ENCODE measurements around the gene SKOR2. TPM values are rescaled to one million over a fixed set of nuclear protein-coding genes. Genes with fewer than 3 reads are reported as not detected.

SKOR2 gene
- total and polyA plus RNA-seq, 2 of the 13 experiments (the other 11 are each of a cell fraction or from before 2014, with no cell fraction given): not detected

DNA sequence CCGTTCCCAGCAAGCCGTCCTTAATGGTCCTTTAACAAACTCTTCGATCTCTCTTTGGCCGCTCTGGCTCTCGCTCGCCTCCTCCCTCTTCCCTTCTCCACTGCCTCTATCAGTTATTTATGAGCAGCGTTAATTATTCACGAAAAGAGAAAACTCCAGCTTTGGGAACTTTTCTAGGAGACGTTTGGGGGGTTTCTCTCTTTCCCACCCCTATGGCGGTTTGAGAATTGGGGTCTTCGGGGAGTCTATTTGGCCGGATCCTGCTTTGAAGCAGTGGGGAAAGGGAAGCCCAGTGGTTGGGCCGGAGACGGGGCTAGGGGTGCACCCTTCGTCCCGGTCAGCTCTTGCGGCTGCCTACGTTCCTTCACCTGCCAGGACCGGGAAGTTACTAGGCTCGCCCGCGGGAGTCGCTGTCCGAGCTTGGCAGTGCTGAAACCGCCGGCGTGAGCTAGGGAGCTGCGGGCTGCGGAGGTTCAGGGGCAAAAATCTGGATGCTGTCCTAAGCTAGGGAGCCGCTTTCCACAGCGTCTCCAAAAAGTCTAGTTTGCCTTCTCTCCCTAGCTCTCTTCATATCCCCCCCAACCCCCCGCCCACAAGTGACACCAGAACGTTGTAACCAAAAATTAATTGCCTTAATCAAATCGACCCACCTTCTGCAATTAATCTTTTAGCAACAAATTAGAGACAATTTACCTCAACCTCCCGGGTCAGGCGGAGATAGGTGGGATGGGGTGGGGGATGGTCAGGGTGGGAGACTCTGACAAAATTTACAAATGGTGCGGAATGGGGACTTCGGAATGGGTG is 8.9 kb upstream of the SKOR2 start (continued):
- TF ChIP-seq, protein P1, sequence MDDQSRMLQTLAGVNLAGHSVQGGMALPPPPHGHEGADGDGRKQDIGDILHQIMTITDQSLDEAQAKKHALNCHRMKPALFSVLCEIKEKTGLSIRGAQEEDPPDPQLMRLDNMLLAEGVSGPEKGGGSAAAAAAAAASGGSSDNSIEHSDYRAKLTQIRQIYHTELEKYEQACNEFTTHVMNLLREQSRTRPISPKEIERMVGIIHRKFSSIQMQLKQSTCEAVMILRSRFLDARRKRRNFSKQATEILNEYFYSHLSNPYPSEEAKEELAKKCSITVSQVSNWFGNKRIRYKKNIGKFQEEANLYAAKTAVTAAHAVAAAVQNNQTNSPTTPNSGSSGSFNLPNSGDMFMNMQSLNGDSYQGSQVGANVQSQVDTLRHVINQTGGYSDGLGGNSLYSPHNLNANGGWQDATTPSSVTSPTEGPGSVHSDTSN (CRISPR knock-in tag; IDR thresholded peaks at IDR 0.05; ENCODE audit: borderline replicate concordance): 0 out of 2 replicates have a peak, but pooled peaks have one; percentile 53
- TF ChIP-seq RBM39 (IDR thresholded peaks at IDR 0.05; ENCODE audit: low read depth, low read length, poor library complexity, severe bottlenecking) (no peak), EP300 (IDR thresholded peaks at IDR 0.05; ENCODE audit: low read depth in 2 of 2, low read length in 2 of 2) (no peak), EP300 (CRISPR knock-in tag; IDR thresholded peaks at IDR 0.05; ENCODE audit: borderline replicate concordance) (no peak), ZNF614 (CRISPR knock-in tag; IDR thresholded peaks at IDR 0.05; ENCODE audit: borderline replicate concordance) (no peak), ZSCAN9 (CRISPR knock-in tag; IDR thresholded peaks at IDR 0.05; ENCODE audit: borderline replicate concordance) (peak; percentile 71; the same call in 1 of the 2 replicates), TBX2 (CRISPR knock-in tag; IDR thresholded peaks at IDR 0.05; ENCODE audit: borderline replicate concordance) (no peak), ZNF224 (CRISPR knock-in tag; IDR thresholded peaks at IDR 0.05) (no peak), SOX5 (CRISPR knock-in tag; IDR thresholded peaks at IDR 0.05; ENCODE audit: borderline replicate concordance) (no peak), JDP2 (CRISPR knock-in tag; IDR thresholded peaks at IDR 0.05; ENCODE audit: borderline replicate concordance) (no peak; the same call in 1 of the 2 replicates), KDM1A (CRISPR knock-in tag; IDR thresholded peaks at IDR 0.05) (no peak), SRY (CRISPR knock-in tag; IDR thresholded peaks at IDR 0.05) (0 out of 2 replicates have a peak, but pooled peaks have one; percentile 28)
- TF ChIP-seq, protein P2, sequence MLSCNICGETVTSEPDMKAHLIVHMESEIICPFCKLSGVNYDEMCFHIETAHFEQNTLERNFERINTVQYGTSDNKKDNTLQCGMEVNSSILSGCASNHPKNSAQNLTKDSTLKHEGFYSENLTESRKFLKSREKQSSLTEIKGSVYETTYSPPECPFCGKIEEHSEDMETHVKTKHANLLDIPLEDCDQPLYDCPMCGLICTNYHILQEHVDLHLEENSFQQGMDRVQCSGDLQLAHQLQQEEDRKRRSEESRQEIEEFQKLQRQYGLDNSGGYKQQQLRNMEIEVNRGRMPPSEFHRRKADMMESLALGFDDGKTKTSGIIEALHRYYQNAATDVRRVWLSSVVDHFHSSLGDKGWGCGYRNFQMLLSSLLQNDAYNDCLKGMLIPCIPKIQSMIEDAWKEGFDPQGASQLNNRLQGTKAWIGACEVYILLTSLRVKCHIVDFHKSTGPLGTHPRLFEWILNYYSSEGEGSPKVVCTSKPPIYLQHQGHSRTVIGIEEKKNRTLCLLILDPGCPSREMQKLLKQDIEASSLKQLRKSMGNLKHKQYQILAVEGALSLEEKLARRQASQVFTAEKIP (CRISPR knock-in tag; IDR thresholded peaks at IDR 0.05; ENCODE audit: borderline replicate concordance): no peak
- TF ChIP-seq, protein P3, sequence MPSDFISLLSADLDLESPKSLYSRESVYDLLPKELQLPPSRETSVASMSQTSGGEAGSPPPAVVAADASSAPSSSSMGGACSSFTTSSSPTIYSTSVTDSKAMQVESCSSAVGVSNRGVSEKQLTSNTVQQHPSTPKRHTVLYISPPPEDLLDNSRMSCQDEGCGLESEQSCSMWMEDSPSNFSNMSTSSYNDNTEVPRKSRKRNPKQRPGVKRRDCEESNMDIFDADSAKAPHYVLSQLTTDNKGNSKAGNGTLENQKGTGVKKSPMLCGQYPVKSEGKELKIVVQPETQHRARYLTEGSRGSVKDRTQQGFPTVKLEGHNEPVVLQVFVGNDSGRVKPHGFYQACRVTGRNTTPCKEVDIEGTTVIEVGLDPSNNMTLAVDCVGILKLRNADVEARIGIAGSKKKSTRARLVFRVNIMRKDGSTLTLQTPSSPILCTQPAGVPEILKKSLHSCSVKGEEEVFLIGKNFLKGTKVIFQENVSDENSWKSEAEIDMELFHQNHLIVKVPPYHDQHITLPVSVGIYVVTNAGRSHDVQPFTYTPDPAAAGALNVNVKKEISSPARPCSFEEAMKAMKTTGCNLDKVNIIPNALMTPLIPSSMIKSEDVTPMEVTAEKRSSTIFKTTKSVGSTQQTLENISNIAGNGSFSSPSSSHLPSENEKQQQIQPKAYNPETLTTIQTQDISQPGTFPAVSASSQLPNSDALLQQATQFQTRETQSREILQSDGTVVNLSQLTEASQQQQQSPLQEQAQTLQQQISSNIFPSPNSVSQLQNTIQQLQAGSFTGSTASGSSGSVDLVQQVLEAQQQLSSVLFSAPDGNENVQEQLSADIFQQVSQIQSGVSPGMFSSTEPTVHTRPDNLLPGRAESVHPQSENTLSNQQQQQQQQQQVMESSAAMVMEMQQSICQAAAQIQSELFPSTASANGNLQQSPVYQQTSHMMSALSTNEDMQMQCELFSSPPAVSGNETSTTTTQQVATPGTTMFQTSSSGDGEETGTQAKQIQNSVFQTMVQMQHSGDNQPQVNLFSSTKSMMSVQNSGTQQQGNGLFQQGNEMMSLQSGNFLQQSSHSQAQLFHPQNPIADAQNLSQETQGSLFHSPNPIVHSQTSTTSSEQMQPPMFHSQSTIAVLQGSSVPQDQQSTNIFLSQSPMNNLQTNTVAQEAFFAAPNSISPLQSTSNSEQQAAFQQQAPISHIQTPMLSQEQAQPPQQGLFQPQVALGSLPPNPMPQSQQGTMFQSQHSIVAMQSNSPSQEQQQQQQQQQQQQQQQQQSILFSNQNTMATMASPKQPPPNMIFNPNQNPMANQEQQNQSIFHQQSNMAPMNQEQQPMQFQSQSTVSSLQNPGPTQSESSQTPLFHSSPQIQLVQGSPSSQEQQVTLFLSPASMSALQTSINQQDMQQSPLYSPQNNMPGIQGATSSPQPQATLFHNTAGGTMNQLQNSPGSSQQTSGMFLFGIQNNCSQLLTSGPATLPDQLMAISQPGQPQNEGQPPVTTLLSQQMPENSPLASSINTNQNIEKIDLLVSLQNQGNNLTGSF (CRISPR knock-in tag; IDR thresholded peaks at IDR 0.05): peak; percentile 83
- TF ChIP-seq, protein P4, sequence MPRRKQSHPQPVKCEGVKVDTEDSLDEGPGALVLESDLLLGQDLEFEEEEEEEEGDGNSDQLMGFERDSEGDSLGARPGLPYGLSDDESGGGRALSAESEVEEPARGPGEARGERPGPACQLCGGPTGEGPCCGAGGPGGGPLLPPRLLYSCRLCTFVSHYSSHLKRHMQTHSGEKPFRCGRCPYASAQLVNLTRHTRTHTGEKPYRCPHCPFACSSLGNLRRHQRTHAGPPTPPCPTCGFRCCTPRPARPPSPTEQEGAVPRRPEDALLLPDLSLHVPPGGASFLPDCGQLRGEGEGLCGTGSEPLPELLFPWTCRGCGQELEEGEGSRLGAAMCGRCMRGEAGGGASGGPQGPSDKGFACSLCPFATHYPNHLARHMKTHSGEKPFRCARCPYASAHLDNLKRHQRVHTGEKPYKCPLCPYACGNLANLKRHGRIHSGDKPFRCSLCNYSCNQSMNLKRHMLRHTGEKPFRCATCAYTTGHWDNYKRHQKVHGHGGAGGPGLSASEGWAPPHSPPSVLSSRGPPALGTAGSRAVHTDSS (CRISPR knock-in tag; conservative IDR thresholded peaks at IDR 0.05): no peak
- TF ChIP-seq, protein P5, sequence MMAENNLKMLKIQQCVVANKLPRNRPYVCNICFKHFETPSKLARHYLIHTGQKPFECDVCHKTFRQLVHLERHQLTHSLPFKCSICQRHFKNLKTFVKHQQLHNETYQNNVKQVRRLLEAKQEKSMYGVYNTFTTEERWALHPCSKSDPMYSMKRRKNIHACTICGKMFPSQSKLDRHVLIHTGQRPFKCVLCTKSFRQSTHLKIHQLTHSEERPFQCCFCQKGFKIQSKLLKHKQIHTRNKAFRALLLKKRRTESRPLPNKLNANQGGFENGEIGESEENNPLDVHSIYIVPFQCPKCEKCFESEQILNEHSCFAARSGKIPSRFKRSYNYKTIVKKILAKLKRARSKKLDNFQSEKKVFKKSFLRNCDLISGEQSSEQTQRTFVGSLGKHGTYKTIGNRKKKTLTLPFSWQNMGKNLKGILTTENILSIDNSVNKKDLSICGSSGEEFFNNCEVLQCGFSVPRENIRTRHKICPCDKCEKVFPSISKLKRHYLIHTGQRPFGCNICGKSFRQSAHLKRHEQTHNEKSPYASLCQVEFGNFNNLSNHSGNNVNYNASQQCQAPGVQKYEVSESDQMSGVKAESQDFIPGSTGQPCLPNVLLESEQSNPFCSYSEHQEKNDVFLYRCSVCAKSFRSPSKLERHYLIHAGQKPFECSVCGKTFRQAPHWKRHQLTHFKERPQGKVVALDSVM (CRISPR knock-in tag; IDR thresholded peaks at IDR 0.05): no peak

All from HepG2 (cell line).